Hematopoietic multipotent progenitor cell treated with erythropoietin and hydrocortisone succinate and interleukin-3 and kit ligand, for 8 days (in vitro differentiated cells): ENCODE results near the gene LRRC1.
"Not testable (repeated sequence)": the region's sequence is repeated elsewhere in the genome, so short reads cannot be mapped to it uniquely, and the experiment has no call there.

Source experiments
- DNase-seq: peaks from one replicate; pipeline ENCODE4 v3.0.0-alpha.2; 2015

LRRC1 gene

GRCh38 chr6:53794720-53795339, at the start of gene LRRC1:
Gene LRRC1 (plus strand): TSS chr6:53795005. CDS start chr6:53795257, 252 bp downstream.
- peak; percentile 70 for DNase-seq

DNA sequence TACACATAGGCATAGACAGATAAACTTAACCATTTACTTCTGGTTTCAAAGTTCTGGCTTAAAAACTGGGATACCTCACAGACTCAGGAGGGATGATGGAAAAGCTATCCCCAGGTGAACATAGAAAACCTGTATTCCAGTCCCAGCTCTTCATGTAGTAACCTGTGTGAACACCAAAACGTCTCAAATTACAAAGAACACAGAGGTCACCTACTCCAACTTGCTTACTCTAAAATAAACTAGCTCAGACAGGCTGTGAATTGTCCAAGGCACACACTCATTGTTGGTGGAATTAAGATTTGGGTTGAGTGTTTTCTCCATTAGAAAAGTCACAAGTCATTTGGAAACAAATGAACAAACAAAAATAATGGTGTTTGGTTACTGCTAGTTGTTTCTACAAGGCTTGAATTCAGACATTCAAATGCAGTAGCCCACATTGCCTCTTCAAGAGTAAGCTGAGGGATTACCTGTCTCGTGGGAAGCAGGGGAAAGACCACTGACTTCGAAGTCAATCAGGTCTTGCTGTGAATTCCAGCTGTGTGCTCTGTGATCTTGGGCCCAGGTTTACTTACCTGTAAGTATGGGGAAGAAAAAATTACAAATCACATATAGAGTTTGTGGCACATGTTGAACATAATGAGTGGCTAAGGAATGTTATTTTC, 48.2 kb upstream of the LRRC1 start:
- no peak for DNase-seq

GRCh38 chr6:53750052-53750650, 44.7 kb upstream of the LRRC1 start:
- no peak for DNase-seq

DNA sequence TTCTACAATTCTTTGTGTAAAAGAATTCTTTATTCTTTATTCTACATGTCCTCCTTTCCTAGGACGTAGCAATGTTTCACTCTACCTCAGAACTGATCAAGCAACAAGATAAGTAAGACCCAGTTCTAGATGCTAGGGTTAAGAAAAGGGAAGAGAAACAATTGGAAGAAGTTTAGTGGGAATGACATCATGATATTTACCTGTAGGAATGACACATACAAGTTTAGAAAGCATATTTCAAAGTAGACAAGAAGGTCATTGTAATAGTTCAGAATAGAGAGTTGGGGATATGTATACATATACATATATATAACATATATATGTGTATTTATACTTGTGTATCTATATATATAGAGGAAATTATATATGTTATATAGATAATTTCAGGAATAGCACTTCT, 43.4 kb upstream of the LRRC1 start:
- DNase-seq = no peak

- DNase-seq = no peak
These were observed 42.4 kb upstream of the LRRC1 start for GRCh38 chr6:53752440-53752839.

- no peak for DNase-seq
These were observed 41.9 kb upstream of the LRRC1 start for GRCh38 chr6:53752856-53753255.

GRCh38 chr6:53754330-53754729, 40.5 kb upstream of the LRRC1 start:
- DNase-seq = no peak

GRCh38 chr6:53756396-53756795, 38.4 kb upstream of the LRRC1 start:
- no peak for DNase-seq

GRCh38 chr6:53758496-53758895, 36.3 kb upstream of the LRRC1 start:
- DNase-seq = no peak

DNA sequence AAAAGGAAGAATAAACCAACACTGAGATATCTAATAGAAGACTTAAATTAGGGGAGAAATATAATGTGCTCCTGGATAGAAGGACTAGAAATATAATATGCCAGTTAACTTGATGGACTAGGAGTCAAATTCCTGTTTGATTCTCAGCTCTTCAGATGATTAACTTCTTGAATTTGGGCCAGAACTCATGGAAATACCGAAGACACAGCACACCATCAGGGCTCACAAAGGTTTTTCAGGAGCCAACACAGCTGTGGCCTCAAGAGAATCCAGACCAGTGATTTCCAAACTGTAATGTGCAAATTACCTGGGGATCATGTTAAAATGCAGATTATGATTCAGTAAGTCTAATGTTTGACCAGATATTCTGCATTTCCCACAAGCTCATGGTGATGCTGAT, 33.8 kb upstream of the LRRC1 start:
- no peak for DNase-seq

DNA sequence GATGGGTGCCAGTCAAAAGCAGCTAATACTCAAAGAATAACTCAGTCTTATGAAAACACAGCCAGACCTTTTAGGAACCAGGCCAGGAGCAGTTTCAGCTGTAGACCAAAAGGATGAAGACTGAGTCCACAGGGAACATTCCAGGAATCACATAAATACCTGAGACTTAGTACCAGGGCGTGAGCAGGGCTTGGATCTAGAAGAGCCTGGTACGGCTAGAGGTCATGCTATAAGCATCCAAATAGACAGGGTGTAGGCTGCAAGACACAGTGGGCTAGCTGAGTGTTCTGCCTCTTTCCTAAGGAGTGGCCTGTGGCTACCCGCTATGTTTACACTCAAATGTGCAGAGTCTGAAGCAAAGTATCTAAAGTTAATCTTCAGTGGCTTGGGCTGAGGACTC, 29.5 kb upstream of the LRRC1 start:
- DNase-seq = no peak

DNA sequence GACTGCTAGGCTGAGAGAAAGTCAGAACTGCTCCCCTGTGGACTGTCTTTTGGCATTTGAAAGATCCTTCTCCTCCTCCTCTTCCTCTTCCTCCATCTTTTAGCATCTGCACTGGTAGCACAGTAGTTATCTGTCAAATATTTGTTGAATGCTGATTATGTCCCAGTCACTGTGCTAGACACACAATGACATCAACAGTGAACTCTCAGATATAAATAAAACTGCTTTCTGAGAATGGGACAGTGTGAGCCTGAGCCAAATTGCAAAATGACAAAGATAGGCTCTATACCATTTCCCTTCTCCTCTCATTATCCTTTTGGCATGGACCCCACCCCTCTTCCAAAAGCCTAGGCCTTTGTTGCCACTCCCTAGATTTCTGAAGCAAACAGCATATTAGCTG, 27.9 kb upstream of the LRRC1 start:
- no peak for DNase-seq

- DNase-seq = no peak
These were observed 26.9 kb upstream of the LRRC1 start for GRCh38 chr6:53767941-53768340.

GRCh38 chr6:53768636-53769035, 26.2 kb upstream of the LRRC1 start:
- DNase-seq = no peak

DNA sequence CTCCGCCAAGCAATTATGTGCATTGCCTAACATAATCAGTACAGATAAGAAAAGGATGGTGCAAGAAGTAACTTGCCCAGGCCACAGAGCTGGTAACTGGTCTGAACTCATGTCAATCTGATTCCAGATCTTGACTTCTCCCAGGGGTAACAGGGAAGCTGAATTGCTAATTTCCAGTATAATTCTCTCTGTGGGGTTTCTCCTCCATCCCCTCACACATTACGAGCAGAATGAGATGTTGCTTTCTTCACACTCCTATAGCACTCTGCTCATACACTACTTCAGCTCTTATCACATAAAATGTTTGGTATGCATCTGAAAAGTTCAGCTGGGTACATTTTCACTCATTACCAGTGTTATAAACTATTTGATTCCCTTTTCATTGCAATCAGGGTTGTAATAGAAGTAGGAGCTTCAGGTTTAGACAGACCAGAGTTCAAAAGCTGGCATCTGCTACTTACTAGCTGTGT, 24.0 kb upstream of the LRRC1 start:
- no peak for DNase-seq

DNA sequence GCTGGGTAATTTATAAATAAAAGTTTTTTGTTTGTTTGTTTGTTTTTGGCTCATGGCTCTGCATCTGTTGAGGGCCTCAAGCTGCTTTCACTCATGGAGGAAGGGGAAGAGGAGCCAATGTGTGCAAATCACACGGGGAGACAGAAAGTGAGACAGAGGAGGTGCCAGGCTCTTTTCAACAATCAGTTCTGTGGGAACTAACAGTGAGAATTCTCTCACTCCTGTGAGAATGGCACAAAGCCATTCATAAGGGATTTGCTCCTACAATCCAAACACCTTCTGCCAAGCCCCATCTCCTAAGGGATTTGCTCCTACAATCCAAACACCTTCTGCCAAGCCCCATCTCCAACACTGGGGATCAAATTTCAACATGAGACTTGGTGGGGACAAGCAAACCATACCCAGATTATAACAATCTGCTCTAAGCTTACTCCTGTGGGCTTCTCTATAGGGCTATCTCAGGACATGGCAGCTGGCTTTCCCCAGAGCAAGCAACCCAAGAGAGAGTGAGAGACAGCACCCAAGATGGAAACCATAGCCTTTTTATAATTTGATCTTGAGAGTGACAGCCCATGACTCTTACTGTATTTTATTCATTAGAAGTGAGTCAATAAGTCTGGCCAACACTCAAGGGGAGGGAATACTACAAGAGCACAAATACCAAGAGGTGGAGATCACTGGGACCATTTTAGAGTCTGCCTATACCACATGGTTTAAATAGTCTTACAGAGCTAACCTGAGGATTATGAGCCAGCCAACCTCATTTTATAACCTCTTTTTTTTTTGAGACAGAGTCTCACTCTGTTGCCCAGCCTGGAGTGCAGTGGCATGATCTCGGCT, 22.8 kb upstream of the LRRC1 start:
- no peak for DNase-seq

DNA sequence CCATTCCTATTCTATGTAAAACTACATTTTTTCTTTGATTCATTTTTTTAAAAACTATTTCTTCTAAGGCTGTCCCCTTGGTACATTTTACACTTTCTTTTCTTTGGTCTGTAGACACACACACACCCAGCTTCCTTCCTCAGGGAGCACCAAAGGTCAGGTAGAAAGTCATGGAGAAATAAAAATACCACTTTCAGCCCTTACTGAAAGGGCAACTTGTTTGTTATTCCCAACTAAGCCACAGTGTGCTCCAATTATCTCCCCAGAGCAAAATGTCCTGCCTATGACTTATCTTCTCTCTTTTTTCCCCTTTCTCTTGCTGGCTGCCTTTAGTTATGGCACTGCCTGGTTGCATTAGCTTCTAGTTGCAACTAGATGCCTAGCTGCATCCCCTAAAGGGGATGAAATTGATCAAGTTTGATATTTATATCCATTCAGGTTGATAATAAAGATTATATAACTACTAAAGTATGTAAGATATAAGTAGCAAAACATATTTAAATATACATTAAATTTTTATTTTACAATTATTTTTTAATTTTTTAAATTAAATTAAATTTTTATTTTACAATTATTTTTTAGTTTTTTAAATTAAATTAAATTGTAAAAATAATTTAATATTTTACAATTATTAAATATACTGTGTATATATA, 21.6 kb upstream of the LRRC1 start:
- DNase-seq = no peak

DNA sequence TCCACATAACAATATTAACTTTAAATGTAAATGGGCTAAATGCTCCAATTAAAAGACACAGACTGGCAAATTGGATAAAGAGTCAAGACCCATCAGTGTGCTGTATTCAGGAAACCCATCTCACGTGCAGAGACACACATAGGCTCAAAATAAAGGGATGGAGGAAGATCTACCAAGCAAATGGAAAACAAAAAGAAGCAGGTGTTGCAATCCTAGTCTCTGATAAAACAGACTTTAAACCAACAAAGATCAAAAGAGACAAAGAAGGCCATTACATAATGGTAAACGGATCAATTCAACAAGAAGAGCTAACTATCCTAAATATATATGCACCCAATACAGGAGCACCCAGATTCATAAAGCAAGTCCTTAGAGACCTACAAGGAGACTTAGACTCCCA, 18.7 kb upstream of the LRRC1 start:
- not testable (repeated sequence) for DNase-seq

- not testable (repeated sequence) for DNase-seq
These were observed 9.8 kb upstream of the LRRC1 start for GRCh38 chr6:53784991-53785390.

- no peak for DNase-seq
These were observed 8.0 kb upstream of the LRRC1 start for GRCh38 chr6:53786832-53787231.

DNA sequence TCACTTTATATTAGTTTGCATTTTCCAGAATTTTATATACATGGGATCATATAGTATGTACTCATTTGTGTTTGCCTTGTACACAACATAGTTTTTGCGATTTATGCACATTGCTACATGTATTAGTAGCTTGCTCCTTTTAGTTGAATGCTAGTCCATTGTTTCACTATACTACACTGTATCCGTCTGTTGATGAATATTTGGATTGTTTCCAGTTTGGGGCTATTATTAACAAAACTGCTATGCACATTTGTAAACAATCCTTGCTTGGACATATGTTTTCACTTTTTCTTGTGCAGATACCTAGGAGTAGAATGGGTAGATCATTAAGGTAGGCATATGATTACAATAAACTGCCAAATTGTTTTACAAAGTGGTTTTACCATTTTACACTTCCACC, 3.9 kb upstream of the LRRC1 start:
- no peak for DNase-seq

DNA sequence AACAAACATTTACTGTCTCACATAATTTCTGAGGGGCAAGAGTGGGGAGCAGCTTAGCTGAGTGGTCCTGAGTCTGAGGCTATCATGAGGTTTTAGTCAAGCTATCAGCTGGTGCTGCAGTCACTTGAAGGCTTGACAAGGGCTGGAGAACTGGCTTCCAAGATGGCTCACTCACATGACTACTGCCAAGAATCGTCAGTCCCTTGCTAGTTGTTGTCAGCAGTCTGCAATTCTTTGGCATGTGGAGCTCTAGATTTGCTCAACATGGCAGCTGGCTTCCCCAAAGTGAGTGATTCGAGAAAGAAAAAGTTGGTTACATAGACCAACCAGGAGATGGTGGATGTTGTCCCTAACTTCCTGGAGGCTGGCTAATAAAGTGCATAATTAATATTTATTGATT, 2.8 kb upstream of the LRRC1 start:
- DNase-seq = no peak

DNA sequence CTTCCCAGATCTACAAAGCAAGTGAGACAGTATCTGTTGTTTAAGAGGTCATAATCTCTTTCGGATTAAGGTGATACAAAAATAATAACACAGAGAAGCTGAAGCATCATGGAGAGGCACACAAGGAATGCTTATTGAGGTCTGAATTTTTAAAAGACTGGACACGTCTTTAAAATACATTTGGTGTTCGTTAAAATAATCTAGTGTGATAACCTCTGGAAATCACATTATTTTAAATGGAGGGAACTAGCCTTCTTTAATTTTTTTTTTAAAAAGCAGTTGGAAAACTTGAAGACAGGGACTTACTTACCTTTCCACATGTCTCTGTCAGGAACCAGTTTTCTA, 1.9 kb upstream of the LRRC1 start:
- no peak for DNase-seq
